Psoas muscle (tissue), 8 donors: ENCODE results near the gene CLBA1. TPM values are rescaled to one million over a fixed set of nuclear protein-coding genes. Genes with fewer than 3 reads are reported as not detected.
"Not testable (repeated sequence)": the region's sequence is repeated elsewhere in the genome, so short reads cannot be mapped to it uniquely, and the experiment has no call there.

Experiments
- ATAC-seq, 4 donors: fragments of 200-7000 bp; cut with Tn5 transposase; one replicate each; pipeline ENCODE4 v1.9.1; 2020; ENCODE audit warnings: moderate library complexity in 3 of 4, mild to moderate bottlenecking in 2 of 4
- DNase-seq, 2 donors: peaks; one replicate each; pipeline ENCODE4 v3.0.0-alpha.2; 2020
- H3K27ac ChIP-seq: fragments of 200-600 bp; one replicate; pipeline ENCODE4 v1.8.0; 2022
- H3K27me3 ChIP-seq, 3 donors: fragments of 200-600 bp in 1 of 3; one replicate each; pipeline versions ENCODE4 v1.6.1 to v1.8.0; 2013 to 2022; ENCODE audit warnings: low read length in 2 of 3, mild to moderate bottlenecking in 2 of 3, moderate library complexity in 1 of 3; ENCODE audit not compliant: insufficient read depth in 3 of 3
- H3K36me3 ChIP-seq, 2 donors: fragments of 200-600 bp in 1 of 2; one replicate each; pipeline versions ENCODE4 v1.6.1 to v1.8.0; 2013 to 2022; ENCODE audit warnings: low read depth in 1 of 2, mild to moderate bottlenecking in 1 of 2, moderate library complexity in 1 of 2; ENCODE audit not compliant: insufficient read depth in 1 of 2
- H3K4me1 ChIP-seq: fragments of 200-600 bp; one replicate; pipeline ENCODE4 v1.8.0; 2022
- H3K4me3 ChIP-seq: fragments of 200-600 bp; one replicate; pipeline ENCODE4 v1.8.0; 2022; ENCODE audit warnings: mild to moderate bottlenecking
- H3K9me3 ChIP-seq: fragments of 200-600 bp; one replicate; pipeline ENCODE4 v1.8.0; 2022
- WGBS, 3 donors: extraction: QIAGEN DNeasy Blood & Tissue Kit; methylation state at CpG; one replicate each; pipeline versions ENCODE4 v1.1.6 to v1.1.7; 2013; 5-methylcytosine and 5-hydroxymethylcytosine counted together
- intact Hi-C, 2 donors: fragments of 100-400 bp; cut with DNase I; formaldehyde crosslinking; loops; one replicate each; pipeline versions ENCODE4 v1.11.0 to v1.14.2; 2022
- polyA plus RNA-seq, 3 donors: library from polyadenylated mRNA; stranded (reverse); fragments of 200-250 nt; gene quantifications; one replicate each; pipeline ENCODE4 v1.2.3, GENCODE V29; 2013
- total RNA-seq, 4 donors: library from RNA; stranded (reverse); fragmentation: NEBNext Ultra II Directional in 2 of 4; extraction: Animal tissue kit (Norgen Biotek cat#: 25700) in 2 of 4; gene quantifications; one replicate each; pipeline versions ENCODE4 v1.2.1 to v1.2.4, GENCODE V29; 2021 to 2023
- TF ChIP-seq, protein P1 (sequence below): fragments of 200-600 bp; IDR thresholded peaks from one replicate; pipeline ENCODE4 v1.8.0; 2022; ENCODE audit warnings: antibody characterized with exemption
- donor health status: healthy with polysubstance abuse.
- donor health status: DM: no; HTN: no; CAD: no; lungs with moderate emphysema.
- donor health status: Bipolar disorder and iron deficiency.
- donor health status: healthy.
- donor health status: DM: yes; HTN: yes; CAD: no.
- donor health status: DM: no; HTN: no; CAD: no.
- donor health status: DM: no; HTN: no; CAD: no.
- donor health status: DM: yes; HTN: yes; CAD: no.

Gene CLBA1
- total and polyA plus RNA-seq, 7 donors, result 1.3 to 6.8 (median 1.7) TPM

DNA sequence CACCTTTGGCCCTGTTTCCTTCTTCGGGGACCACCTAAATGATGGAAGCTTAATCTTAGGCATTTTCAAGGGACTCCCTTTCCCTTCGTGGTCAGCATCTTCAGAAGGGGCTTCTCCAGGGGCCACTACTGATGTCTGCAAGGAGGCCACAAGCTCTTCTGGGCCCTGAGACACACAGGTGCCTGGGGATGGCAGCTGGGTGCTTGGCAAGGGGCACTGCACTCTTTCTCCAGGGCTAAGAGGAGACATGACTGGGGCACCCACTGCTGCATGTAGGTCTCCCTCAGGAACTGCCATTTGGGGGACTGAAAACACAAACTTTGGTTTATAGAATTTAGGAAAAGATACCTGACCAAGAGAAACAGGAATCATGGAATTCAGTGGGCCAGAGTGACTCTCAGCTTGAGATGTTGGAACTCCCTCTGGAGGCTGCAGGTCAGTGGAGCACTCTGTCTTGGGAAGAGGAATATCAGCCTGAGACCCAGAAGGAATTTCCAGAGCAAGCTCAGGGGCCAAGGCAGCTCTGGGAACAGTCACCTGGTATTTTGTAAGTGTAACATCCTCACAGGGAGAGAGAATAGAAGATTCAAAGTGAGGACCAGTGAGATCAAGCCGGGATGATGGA lies 45.0 kb upstream of the CLBA1 start:
- 76 to 90% (median 80%) methylated on average over 3 of the region's 3 CpGs for WGBS, 3 donors
- no peaks in the 10 kb centered on the region for H3K9me3 ChIP-seq
- H3K4me1 ChIP-seq, result no peaks in the 10 kb centered on the region
- DNase-seq (no peak), ATAC-seq (no peak)
- intact Hi-C loops, result no loop called here
- peaks cover 0 to 25% (median 4%) of the 10 kb centered on the region in 3 donors for H3K27me3 ChIP-seq
- TF ChIP-seq, protein P1, sequence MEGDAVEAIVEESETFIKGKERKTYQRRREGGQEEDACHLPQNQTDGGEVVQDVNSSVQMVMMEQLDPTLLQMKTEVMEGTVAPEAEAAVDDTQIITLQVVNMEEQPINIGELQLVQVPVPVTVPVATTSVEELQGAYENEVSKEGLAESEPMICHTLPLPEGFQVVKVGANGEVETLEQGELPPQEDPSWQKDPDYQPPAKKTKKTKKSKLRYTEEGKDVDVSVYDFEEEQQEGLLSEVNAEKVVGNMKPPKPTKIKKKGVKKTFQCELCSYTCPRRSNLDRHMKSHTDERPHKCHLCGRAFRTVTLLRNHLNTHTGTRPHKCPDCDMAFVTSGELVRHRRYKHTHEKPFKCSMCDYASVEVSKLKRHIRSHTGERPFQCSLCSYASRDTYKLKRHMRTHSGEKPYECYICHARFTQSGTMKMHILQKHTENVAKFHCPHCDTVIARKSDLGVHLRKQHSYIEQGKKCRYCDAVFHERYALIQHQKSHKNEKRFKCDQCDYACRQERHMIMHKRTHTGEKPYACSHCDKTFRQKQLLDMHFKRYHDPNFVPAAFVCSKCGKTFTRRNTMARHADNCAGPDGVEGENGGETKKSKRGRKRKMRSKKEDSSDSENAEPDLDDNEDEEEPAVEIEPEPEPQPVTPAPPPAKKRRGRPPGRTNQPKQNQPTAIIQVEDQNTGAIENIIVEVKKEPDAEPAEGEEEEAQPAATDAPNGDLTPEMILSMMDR, result no peak
- no peaks in the 10 kb centered on the region for H3K36me3 ChIP-seq
- H3K4me3 ChIP-seq, result no peak overlapping the region
- no peak overlapping the region for H3K27ac ChIP-seq

DNA sequence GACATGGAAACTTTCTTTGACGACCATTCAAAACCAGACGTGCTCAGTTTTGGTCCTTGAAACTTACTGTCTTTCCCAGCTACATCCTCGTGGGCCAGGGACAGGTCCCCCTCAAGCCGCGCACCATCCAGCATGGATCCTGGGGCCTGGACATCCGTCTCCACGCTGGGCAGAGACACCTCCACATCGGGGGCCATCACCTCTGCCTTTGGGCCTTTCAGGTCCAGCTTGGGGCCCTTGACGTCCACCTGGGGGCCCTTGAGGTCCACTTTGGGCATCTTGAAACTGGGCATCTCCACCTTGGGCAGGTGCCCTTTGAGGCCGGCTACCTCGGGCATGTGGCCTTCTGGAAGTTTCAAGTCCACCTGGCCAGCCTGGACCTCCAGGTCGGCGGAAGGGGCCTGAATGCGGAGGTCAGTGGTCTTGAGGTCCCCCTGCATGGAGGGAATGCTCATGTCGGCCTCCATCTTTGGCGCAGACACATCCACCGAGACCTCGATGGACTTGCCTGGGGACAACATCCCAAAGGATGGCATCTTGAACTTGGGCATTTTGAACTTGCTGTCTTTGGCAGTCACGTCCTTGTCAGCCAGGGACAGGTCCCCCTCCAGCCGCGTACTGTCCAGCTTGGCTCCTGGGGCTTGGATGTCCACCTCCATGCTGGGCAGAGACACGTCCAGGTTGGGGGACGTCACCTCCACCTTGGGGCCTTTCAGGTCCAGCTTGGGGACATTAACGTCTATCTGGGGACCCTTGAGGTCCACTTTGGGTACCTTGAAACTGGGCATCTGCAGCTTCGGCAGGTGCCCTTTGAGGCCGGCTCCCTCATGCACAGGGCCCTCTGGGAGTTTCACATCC lies 43.9 kb upstream of the CLBA1 start:
- H3K36me3 ChIP-seq, result no peaks in the 10 kb centered on the region
- H3K4me1 ChIP-seq, result no peaks in the 10 kb centered on the region
- no peaks in the 10 kb centered on the region for H3K9me3 ChIP-seq
- peaks cover 0 to 25% (median 4%) of the 10 kb centered on the region in 3 donors for H3K27me3 ChIP-seq
- H3K4me3 ChIP-seq, result no peak overlapping the region
- intact Hi-C loops, result no loop called here
- H3K27ac ChIP-seq, result no peak overlapping the region
- no peak for ATAC-seq
- WGBS, 3 donors, result 93 to 98% (median 94%) methylated on average over 26 of the region's 26 CpGs
- peak in 1 of 2 donors; percentile 35 for DNase-seq
- TF ChIP-seq, protein P1, result no peak

DNA sequence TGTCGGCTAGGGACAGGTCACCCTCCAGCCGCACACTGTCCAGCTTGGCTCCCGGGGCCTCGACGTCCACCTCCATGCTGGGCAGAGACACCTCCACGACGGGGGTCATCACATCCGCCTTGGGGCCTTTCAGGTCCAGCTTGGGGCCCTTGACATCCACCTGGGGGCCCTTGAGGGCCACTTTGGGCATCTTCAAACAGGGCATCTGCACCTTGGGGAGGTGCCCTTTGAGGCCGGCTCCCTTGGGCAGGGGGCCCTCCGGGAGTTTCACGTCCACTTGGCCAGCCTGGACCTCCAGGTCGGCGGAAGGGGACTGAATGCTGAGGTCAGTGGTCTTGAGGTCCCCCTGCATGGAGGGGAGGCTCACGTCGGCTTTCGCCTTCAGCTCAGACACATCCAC lies 43.0 kb upstream of the CLBA1 start:
- no peaks in the 10 kb centered on the region for H3K9me3 ChIP-seq
- no peaks in the 10 kb centered on the region for H3K4me1 ChIP-seq
- TF ChIP-seq, protein P1, result no peak
- intact Hi-C loops, result no loop called here
- WGBS, 3 donors, result 91 to 95% (median 94%) methylated on average over 16 of the region's 16 CpGs
- ATAC-seq (no peak), DNase-seq (peak in 1 of 2 donors; percentile 46)
- peaks cover 0 to 23% (median 4%) of the 10 kb centered on the region in 3 donors for H3K27me3 ChIP-seq
- no peaks in the 10 kb centered on the region for H3K36me3 ChIP-seq
- H3K4me3 ChIP-seq, result no peak overlapping the region
- H3K27ac ChIP-seq, result no peak overlapping the region

DNA sequence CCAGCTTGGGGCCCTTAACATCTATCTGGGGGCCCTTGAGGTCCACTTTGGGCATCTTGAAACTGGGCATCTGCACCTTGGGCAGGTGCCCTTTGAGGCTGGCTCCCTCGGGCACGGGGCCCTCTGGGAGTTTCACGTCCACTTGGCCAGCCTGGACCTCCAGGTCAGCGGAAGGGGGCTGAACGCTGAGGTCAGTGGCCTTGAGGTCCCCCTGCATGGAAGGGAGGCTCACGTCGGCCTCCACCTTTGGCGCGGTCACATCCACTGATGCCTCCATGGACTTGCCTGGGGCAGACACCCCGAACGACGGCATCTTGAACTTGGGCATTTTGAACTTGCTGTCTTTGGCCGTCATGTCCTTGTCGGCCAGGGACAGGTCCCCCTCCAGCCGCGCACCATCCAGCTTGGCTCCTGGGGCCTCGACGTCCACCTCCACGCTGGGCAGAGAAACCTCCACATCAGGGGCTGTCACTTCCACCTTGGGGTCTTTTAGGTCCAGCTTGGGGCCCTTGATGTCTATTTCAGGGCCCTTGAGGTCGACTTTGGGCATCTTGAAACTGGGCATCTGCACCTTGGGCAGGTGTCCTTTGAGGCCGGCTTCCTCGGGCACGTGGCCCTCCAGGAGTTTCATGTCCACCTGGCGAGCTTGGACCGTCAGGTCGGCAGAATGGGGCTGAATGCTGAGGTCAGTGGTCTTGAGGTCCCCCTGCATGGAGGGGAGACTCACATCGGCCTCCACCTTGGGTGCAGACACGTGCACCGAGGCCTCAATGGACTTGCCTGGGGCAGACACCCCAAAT lies 42.2 kb upstream of the CLBA1 start:
- H3K4me1 ChIP-seq, result not testable (repeated sequence)

DNA sequence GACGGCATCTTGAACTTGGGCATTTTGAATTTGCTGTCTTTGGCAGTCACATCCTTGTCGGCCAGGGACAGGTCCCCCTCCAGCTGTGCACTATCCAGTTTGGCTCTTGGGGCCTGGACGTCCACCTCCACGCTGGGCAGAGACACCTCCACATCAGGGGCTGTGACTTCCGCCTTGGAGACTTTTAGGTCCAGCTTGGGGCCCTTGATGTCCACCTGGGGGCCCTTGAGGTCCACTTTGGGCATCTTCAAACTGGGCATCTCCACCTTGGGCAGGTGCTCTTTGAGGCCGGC lies 41.6 kb upstream of the CLBA1 start:
- H3K9me3 ChIP-seq, H3K4me3 ChIP-seq, H3K36me3 ChIP-seq, H3K27ac ChIP-seq, H3K4me1 ChIP-seq, intact Hi-C loops, ATAC-seq, DNase-seq: not testable (repeated sequence)
- WGBS, 3 donors, result 81 to 94% (median 86%) methylated on average over 6 of the region's 6 CpGs
- H3K27me3 ChIP-seq, result peaks cover 0 to 15% (median 4%) of the 10 kb centered on the region in 3 donors

More for the DNA sequence above, 42.2 kb upstream of the CLBA1 start:
- ATAC-seq, H3K36me3 ChIP-seq, H3K27ac ChIP-seq, H3K4me3 ChIP-seq, H3K9me3 ChIP-seq, intact Hi-C loops, DNase-seq: not testable (repeated sequence)
- peaks cover 0 to 17% (median 4%) of the 10 kb centered on the region in 3 donors for H3K27me3 ChIP-seq
- 91 to 92% (median 92%) methylated on average over 29 of the region's 29 CpGs for WGBS, 3 donors

DNA sequence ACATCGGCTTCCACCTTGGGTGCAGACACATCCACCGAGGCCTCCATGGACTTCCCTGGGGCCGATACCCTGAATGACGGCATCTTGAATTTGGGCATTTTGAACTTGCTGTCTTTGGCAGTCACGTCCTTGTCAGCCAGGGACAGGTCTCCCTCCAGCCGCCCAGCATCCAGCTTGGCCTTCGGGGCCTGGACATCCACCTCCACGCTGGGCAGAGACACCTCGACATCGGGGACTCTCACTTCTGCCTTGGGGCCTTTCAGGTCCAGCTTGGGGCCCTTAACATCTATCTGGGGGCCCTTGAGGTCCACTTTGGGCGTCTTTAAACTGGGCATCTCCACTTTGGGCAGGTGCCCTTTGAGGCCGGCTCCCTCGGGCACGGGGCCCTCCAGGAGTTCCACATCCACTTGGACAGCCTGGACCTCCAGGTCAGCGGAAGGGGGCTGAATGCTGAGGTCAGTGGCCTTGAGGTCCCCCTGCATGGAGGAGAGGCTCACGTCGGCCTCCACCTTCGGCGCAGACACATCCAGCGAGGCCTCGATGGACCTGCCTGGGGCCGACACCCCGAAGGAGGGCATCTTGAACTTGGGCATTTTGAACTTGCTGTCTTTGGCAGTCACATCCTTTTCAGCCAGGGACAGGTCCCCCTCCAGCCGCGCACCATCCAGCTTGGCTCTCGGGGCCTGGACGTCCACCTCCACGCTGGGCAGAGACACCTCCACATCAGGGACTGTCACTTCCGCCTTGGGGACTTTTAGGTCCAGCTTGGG lies 41.0 kb upstream of the CLBA1 start:
- not testable (repeated sequence) for H3K36me3 ChIP-seq

DNA sequence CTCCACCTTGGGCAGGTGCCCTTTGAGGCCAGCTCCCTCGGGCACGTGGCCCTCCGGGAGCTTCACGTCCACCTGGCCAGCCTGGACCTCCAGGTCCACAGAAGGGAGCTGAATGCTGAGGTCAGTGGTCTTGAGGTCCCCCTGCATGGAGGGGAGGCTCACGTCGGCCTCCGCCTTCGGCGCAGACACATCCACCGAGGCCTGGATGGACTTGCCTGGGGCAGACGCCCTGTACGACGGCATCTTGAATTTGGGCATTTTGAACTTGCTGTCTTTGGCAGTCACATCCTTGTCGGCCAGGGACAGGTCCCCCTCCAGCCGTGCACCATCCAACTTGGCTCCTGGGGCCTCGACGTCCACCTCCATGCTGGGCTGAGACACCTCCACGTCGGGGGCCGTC lies 40.3 kb upstream of the CLBA1 start:
- H3K36me3 ChIP-seq, H3K4me3 ChIP-seq, H3K27ac ChIP-seq, H3K4me1 ChIP-seq, H3K27me3 ChIP-seq, H3K9me3 ChIP-seq, intact Hi-C loops, ATAC-seq: not testable (repeated sequence)
- 87 to 96% (median 91%) methylated on average over 18 to 20 of the region's 20 CpGs for WGBS, 3 donors
- peak in 1 of 2 donors; percentile 34 for DNase-seq

More for the DNA sequence above, 41.0 kb upstream of the CLBA1 start:
- H3K27me3 ChIP-seq, result peaks cover 0 to 10% (median 4%) of the 10 kb centered on the region in 3 donors
- peak in 1 of 2 donors; percentile 29 for DNase-seq
- intact Hi-C loops, H3K4me3 ChIP-seq, ATAC-seq, H3K4me1 ChIP-seq, H3K27ac ChIP-seq, H3K9me3 ChIP-seq: not testable (repeated sequence)
- WGBS, 3 donors, result 91 to 95% (median 93%) methylated on average over 28 to 29 of the region's 29 CpGs
